GM21367 (cell line): ENCODE results near the gene PPP2R2C.

ENCODE experiments used
- ATAC-seq: cut with Tn5 transposase; IDR thresholded peaks from one replicate; pipeline ENCODE4 v1.9.1; 2021; ENCODE audit not compliant: unreplicated experiment

Gene PPP2R2C

DNA sequence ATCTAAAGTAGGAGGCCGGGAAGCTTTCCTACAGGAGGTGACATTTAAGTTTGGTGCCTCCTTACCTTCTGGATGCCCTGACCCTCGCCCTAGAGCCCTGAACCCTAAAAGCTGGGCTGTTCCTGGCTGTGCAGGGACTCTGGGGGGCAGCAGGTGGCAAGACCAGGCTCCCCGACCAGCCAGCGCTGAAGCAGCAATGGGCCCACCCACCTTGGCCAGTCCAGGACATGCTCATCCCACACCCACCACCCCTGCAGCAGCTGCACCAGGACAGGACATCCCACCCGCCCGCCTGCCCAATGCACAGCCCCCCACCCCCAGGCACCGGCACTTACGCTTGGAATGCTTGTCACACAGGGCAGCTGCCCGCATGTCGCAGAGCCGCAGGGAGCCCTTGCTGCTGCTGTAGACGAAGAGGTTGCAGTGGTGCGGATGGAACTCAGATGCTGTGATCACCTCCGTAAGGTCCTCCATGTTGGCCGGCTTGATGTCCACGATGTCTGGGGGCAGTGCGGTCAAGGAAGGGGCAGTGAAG is 124.8 kb downstream of the PPP2R2C start:
- ATAC-seq: no peak

DNA sequence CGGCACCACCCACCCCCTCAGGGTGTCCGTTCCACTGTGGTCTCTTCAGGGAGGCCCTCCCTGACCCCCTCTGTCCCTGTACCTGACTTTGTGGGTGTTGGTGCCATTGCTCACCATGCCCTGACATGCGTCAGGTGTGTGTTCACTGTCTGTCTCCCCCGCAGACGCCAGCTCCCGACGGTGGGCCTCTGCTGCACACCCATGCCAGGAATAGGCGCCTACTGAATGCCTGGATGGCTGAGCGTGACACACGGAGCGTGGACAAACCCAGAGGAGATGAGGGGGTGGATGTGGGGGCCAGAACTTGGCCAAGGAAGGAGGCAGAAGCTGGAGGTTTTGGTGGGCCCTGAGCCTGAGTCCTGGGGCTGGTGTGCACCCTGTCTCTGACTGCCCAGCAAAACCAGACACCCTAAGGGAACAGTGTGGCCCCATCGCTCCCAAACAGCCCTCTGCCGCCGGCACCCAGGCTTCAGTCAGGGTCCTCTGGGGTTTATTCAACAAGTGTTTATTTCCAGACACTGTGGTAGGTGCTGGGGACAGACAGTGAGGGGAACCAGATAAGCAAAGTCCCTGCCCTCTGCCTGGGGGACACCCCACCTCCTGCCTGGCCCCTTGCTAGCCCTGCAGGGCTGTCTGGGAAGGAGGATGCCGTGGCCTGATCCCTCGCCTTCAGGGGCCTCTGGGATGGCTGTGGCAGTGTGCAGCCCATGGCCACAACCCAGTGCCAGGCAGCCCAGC is 125.9 kb downstream of the PPP2R2C start:
- ATAC-seq: no peak

DNA sequence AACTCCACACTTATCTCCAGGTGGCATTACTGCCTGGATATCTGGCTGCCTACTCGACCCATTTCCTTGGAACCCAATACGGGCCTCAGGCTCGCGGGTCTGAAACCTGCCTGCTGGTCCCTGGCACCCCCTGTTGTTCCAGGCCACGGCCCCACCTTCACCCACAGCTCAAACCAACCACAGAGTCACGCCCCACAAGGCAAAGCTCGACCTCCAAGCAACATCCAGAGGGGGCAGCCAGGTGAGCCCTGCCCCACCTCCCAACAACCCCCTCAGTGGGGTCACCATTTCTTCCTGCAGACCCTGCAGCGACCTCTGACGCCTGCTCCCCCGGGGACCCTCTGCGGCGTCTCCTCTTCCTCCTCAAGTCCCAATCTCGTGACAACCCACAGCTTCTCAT is 126.5 kb downstream of the PPP2R2C start:
- no peak for ATAC-seq

- ATAC-seq: no peak
Observed at GRCh38 chr4:6345096-6345830, 127.2 kb downstream of the PPP2R2C start.

- ATAC-seq: no peak
Observed at GRCh38 chr4:6343939-6344408, 128.4 kb downstream of the PPP2R2C start.

DNA sequence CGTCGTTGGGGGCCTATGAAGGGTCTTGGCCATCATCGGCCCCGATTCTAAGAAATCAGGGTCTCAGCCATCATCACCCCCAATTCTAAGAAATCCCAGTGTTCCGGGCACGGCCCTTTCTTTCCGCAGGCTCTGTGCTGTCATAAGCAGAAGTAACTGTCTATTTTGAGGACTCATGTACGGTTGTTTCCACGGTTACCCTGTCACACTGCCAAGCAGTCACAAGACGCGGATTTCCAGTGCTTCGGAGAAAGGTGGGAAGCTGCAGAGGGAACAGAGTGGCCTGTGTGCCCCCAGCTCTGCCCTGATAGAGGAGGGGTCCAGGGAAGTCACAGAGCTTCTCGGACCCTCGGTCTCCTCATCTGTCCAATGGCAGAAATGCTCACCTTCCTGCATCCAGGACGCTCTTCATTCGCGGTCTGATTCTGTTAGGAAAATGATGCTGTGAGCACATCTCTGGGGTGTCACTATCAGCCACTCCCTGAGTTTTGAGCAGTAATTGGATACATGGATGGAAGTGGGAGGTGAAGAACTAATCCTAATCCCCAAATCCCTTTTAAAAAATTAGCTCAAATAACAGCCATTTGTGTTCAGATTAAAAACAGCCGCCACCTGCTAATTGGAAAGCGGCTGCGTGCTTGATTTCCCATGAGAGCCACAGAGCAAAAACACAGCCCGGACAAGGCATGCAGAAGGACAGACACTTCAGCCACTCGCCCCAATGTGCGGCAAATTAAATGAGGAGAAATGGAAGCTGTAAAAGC is 129.7 kb downstream of the PPP2R2C start:
- ATAC-seq: no peak

GRCh38 chr4:6341696-6342095 is 130.7 kb downstream of the PPP2R2C start:
- ATAC-seq: no peak

DNA sequence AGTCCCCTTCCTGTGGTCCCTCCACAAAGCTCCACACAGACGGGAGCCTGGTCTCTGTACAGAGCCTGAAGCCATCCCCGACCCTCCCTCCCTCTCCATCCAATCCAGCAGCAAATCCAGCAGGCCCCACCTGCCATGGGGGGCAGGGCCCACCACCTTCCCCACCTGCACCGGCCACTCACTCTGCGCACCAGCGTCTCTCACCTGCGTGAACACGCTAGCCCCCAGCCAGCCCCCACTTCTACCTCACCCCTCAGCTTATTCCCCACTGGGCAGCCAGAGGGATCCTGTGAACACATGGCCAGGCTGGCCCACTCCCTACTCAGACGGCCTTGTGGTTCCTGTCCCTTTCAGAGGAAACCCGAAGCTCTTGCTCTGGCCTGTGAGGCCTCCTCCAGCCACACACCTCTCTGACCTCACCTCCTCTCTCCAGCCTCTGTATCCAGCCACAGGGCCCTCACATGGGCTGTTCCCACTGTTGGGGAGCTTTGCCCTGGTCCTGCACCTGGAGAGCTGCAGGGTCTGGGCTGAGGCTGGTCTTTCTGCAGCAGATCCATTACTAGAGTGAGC is 131.9 kb downstream of the PPP2R2C start:
- ATAC-seq: no peak

- no peak for ATAC-seq
Observed at GRCh38 chr4:6339818-6340445, 132.5 kb downstream of the PPP2R2C start.

DNA sequence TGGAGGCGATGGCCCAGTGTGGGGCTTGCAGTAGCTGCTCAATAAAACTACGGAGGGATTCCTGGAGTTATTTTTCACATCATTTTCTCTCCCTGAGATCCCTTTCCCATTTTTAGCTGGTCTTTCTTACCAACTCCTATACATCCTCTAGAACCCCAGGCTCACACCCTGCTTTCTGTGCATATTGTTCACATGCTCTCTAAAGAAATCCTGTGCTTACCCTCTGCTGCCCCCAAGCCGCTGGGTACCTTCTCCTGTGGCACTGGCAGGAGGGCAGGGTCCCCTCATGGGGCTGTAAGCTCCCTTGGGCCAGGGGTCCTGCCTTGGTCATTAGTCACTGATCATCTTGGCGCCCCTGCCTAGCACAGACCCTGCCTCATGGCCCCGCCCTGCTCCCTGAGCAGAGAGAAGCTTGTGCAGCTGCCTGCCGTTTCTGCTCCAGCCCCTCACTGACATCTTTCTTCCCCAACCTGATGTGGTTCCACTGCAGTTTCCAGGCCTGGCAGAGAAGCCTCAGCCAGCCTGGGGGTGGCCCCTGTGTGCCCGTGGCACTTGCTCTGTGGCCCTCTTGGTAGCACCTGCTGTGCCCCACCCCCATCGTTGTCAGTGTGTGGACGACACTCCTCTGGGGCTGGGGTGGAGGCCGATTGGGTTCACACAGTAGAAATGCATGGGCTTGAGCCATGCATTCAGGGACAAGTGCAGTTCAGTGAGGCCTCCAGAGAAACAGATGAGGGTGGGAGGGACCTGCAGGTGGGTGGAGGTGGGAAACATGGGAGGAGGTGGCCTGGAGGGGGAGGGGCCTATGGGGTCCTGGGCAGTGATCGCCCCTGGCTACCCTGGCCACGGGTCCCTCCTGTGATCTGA is 133.2 kb downstream of the PPP2R2C start:
- ATAC-seq: no peak

GRCh38 chr4:6338175-6338950 is 134.1 kb downstream of the PPP2R2C start:
- ATAC-seq: no peak

DNA sequence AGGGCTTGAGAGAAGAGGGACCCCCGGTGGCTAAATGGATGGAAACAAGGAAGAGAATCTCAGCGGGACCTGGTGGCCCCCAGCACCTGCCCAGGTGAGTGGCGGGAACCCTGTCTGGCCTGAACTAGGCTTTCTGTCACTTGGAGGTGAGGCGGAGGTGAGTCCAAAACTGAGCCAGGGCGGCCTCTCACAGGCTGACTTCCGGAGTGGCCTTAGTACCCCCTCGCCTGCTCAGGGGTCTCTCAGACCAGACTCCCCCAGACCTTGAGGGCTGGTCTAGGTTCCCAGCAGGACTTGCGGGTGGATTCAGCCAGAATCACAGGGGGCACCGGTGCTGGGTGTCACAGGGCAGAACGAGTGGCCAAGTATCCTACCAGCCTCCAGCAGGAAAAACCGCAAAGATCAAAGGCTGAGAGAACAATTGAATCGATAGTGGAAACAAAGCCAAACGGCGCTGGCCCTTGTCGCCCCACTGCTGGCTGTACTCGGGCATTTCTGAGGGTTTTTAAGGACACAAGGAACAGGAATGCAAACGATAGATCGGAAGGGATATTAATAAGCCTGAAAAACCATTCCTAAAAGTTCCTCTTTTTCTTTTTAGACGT is 135.0 kb downstream of the PPP2R2C start:
- no peak for ATAC-seq

GRCh38 chr4:6336166-6336565 is 136.2 kb downstream of the PPP2R2C start:
- no peak for ATAC-seq

GRCh38 chr4:6335040-6335590 is 137.3 kb downstream of the PPP2R2C start:
- ATAC-seq: no peak

GRCh38 chr4:6334203-6334887 is 138.1 kb downstream of the PPP2R2C start:
- ATAC-seq: no peak

GRCh38 chr4:6333301-6334202 is 138.9 kb downstream of the PPP2R2C start:
- no peak for ATAC-seq

- ATAC-seq: no peak
Observed at GRCh38 chr4:6332669-6333050, 139.8 kb downstream of the PPP2R2C start.
